HepG2 (cell line): ENCODE measurements around the gene SPACA4. TPM values are rescaled to one million over a fixed set of nuclear protein-coding genes. Genes with fewer than 3 reads are reported as not detected.

ENCODE experiments used
- ATAC-seq: fragments of 200-7000 bp; cut with Tn5 transposase; 3 replicates; pipeline ENCODE4 v1.9.1; 2020; ENCODE audit warnings: mild to moderate bottlenecking, moderate library complexity
- BruUV-seq: library from RNA; stranded (reverse); fragments of 400-500 nt; replicated peaks from 2 replicates; lab custom pipeline; 2021; lab: Mats Ljungman, UMichigan
- CTCF ChIA-PET: fragments of 300-600 bp; formaldehyde crosslinking; extraction: SDS; loops from one replicate; lab custom pipeline; 2021; ENCODE audit warnings: low total read pairs, inconsistent platforms, low intra/inter-chr PET ratio; lab: Yijun Ruan, JAX
- POLR2A ChIA-PET: fragments of 350-600 bp; sonication (Branson Sonifier 250); formaldehyde crosslinking; loops from one replicate; lab custom pipeline; 2020; ENCODE audit warnings: antibody characterized with exemption, inconsistent platforms; lab: Yijun Ruan, JAX
- DNase-seq: peaks from one replicate; pipeline ENCODE4 v3.0.0-alpha.2; 2015; ENCODE audit warnings: low spot score
- FAIRE-seq: peaks from 3 replicates; lab custom pipeline; 2011; peaks lifted over from hg19 to GRCh38; lab: Jason Lieb, UNC
- H2AFZ ChIP-seq: one replicate; pipeline ENCODE4 v1.6.1; 2011; ENCODE audit warnings: low read length, inconsistent platforms
- H3K27ac ChIP-seq: fragments of 300-600 bp; 3 replicates; pipeline ENCODE4 v1.8.0; 2011; ENCODE audit warnings: mixed run types, mild to moderate bottlenecking, mixed read lengths, low read length, inconsistent platforms; ENCODE audit not compliant: insufficient read depth; ENCODE audit errors: extremely low read length
- H3K27me3 ChIP-seq, 2 experiments: fragments of 200-600 bp in 1 of 2; 2 replicates in 1 of 2; 3 replicates in 1 of 2; pipeline versions ENCODE4 v1.6.0 to v1.8.0; 2011; ENCODE audit warnings: low read length in 2 of 2, mild to moderate bottlenecking in 2 of 2, moderate library complexity in 2 of 2, inconsistent platforms in 1 of 2; ENCODE audit not compliant: insufficient read depth in 2 of 2, control insufficient read depth in 1 of 2
- H3K36me3 ChIP-seq, 2 experiments: fragments of 200-600 bp in 1 of 2; replicated peaks in 1 of 2; 2 replicates in 1 of 2; 3 replicates in 1 of 2; pipeline versions ENCODE4 v1.5.1 to v1.8.0; 2011; ENCODE audit warnings: low read length in 2 of 2, inconsistent platforms in 1 of 2; ENCODE audit not compliant: insufficient read depth in 2 of 2, control insufficient read depth in 1 of 2
- H3K4me1 ChIP-seq: 2 replicates; pipeline ENCODE4 v1.5.1; 2012; ENCODE audit warnings: low read length, inconsistent platforms; ENCODE audit not compliant: insufficient read depth
- H3K4me2 ChIP-seq: 2 replicates; pipeline ENCODE4 v1.6.0; 2011; ENCODE audit warnings: low read depth, low read length, inconsistent platforms
- H3K4me3 ChIP-seq, 3 experiments: fragments of 200-600 bp in 1 of 3; sonication (generic), shearing (Covaris generic) in 1 of 3; replicated peaks in 1 of 3; 2 replicates each; pipeline ENCODE4 v1.5.1; 2011 to 2016; ENCODE audit warnings: low read length in 3 of 3, inconsistent platforms in 2 of 3, low read depth in 2 of 3, mild to moderate bottlenecking in 2 of 3, control low read depth in 1 of 3, mixed read lengths in 1 of 3; ENCODE audit not compliant: insufficient read depth in 1 of 3
- H3K79me2 ChIP-seq: one replicate; pipeline ENCODE4 v1.6.1; 2011; ENCODE audit warnings: low read length, inconsistent platforms; ENCODE audit not compliant: insufficient read depth
- H3K9ac ChIP-seq: 2 replicates; pipeline ENCODE4 v1.6.0; 2011; ENCODE audit warnings: mild to moderate bottlenecking, low read depth, low read length, inconsistent platforms; ENCODE audit not compliant: insufficient read depth
- H3K9me3 ChIP-seq: 2 replicates; pipeline ENCODE4 v1.5.1; 2012; ENCODE audit warnings: mild to moderate bottlenecking, low read length
- H4K20me1 ChIP-seq: 2 replicates; pipeline ENCODE4 v1.6.0; 2011; ENCODE audit warnings: inconsistent platforms, mild to moderate bottlenecking, low read length, moderate library complexity; ENCODE audit not compliant: insufficient read depth
- FOXJ3 ChIP-seq: sonication (generic); formaldehyde crosslinking; IDR thresholded peaks from 2 replicates; pipeline ENCODE4 v1.4.0; 2020; ENCODE audit warnings: missing genetic modification reagents, mild to moderate bottlenecking, borderline replicate concordance
- FOXO4 ChIP-seq: sonication (generic); formaldehyde crosslinking; conservative IDR thresholded peaks from 2 replicates; pipeline ENCODE4 v1.8.1; 2023; ENCODE audit warnings: missing genetic modification reagents
- HOMEZ ChIP-seq: IDR thresholded peaks from 2 replicates; pipeline ENCODE4 v1.6.1; 2016; ENCODE audit warnings: low read depth
- HOXA7 ChIP-seq: sonication (generic); formaldehyde crosslinking; IDR thresholded peaks from 2 replicates; pipeline ENCODE4 v1.8.1; 2022; ENCODE audit warnings: mild to moderate bottlenecking, missing genetic modification reagents, moderate library complexity
- KLF11 ChIP-seq: IDR thresholded peaks from 2 replicates; pipeline ENCODE4 v1.6.1; 2016; ENCODE audit warnings: missing compliant biosample characterization
- LCORL ChIP-seq, 2 experiments: fragments of 450-650 bp in 1 of 2; sonication (generic) in 1 of 2; formaldehyde crosslinking in 1 of 2; IDR thresholded peaks; 2 replicates each; pipeline versions ENCODE4 v1.5.0 to v1.6.1; 2017 to 2020; ENCODE audit warnings: antibody characterized with exemption in 1 of 2, missing genetic modification reagents in 1 of 2
- ZMAT5 ChIP-seq: sonication (generic); formaldehyde crosslinking; IDR thresholded peaks from 2 replicates; pipeline ENCODE4 v1.5.0; 2020; ENCODE audit warnings: mild to moderate bottlenecking, low read depth, missing genetic modification reagents, borderline replicate concordance
- ZNF138 ChIP-seq: sonication (generic); formaldehyde crosslinking; IDR thresholded peaks from 2 replicates; pipeline ENCODE4 v1.5.0; 2020; ENCODE audit warnings: mild to moderate bottlenecking, low read depth, missing genetic modification reagents
- ZNF431 ChIP-seq: sonication (generic); formaldehyde crosslinking; IDR thresholded peaks from 2 replicates; pipeline ENCODE4 v1.9.0; 2022; ENCODE audit warnings: missing genetic modification reagents, low read depth, mild to moderate bottlenecking, borderline replicate concordance
- ZNF790 ChIP-seq: sonication (generic); formaldehyde crosslinking; IDR thresholded peaks from 2 replicates; pipeline ENCODE4 v1.8.0; 2022; ENCODE audit warnings: missing genetic modification reagents, mild to moderate bottlenecking, borderline replicate concordance
- ZXDC ChIP-seq: sonication (generic); formaldehyde crosslinking; IDR thresholded peaks from 2 replicates; pipeline ENCODE4 v1.5.0; 2020; ENCODE audit warnings: mild to moderate bottlenecking, missing genetic modification reagents
- WGBS: methylation state at CpG from one replicate; pipeline ENCODE4 v1.1.6; 2017; ENCODE audit warnings: low lambda C conversion rate; 5-methylcytosine and 5-hydroxymethylcytosine counted together
- in situ Hi-C: cut with HindIII; loops from 2 replicates; pipeline ENCODE4 v1.10.0; 2017; ENCODE audit warnings: low pct_unique_long_range_greater_than_20kb; ENCODE audit not compliant: extremely low pct_ligation_motif_present
- intact Hi-C: fragments of 100-400 bp; cut with micrococcal nuclease; formaldehyde crosslinking; loops from one replicate; pipeline ENCODE4 v1.10.0; 2022; ENCODE audit not compliant: unreplicated experiment
- polyA plus RNA-seq, 8 experiments: library from polyadenylated mRNA; depleted of rRNA in 3 of 8; stranded (reverse) in 7 of 8; unstranded in 1 of 8; fragments of >200 nt; fragmentation: Illumina TruSeq in 4 of 8; extraction: Trizol in 4 of 8; gene quantifications; 2 replicates each; pipeline versions ENCODE4 v1.2.1 to v1.2.3, GENCODE V29; 2011 to 2016; ENCODE audit warnings: low read depth in 4 of 8, missing spikeins in 1 of 8, mixed read lengths in 1 of 8; ENCODE audit not compliant: insufficient read depth in 1 of 8
- total RNA-seq, 5 experiments: library from RNA; depleted of rRNA; stranded (reverse); fragments of >200 nt; fragmentation: Illumina TruSeq; extraction: Trizol; gene quantifications; 2 replicates each; pipeline ENCODE4 v1.2.3, GENCODE V29; 2016; ENCODE audit warnings: low read depth in 1 of 5

Gene SPACA4
- total and polyA plus RNA-seq, 2 of the 13 experiments (the other 11 are each of a cell fraction or from before 2014, with no cell fraction given) = not detected

- no peak for TF ChIP-seq FOXO4 (CRISPR knock-in tag)
- peak; percentile 84 for TF ChIP-seq ZNF431
- no peak for TF ChIP-seq LCORL (IDR thresholded peaks at IDR 0.05)
- no peak for TF ChIP-seq LCORL (CRISPR knock-in tag; IDR thresholded peaks at IDR 0.05)
- TF ChIP-seq, all 625 proteins: peak for 283
These were observed 31.0 kb downstream of the SPACA4 start (continued) for GRCh38 chr19:48637449-48637947.

- 13% methylated on average over 27 of the region's 29 CpGs for WGBS
- peak overlapping the region in 2 of 3 experiments; percentile 15 to 50; a peak in 4 of 6 replicates for H3K4me3 ChIP-seq
- H3K79me2 ChIP-seq = no peaks in the 10 kb centered on the region
- H3K36me3 ChIP-seq = no peaks in the 10 kb centered on the region
- peak overlapping the region; percentile 64 for H3K27ac ChIP-seq
- intact Hi-C loops = no loop called here
- H2AFZ ChIP-seq = no peak overlapping the region
- H3K9ac ChIP-seq = peak overlapping the region; percentile 23; the same call in 1 of the 2 replicates
- H3K4me2 ChIP-seq = peak overlapping the region; percentile 96
- no peaks in the 10 kb centered on the region for H4K20me1 ChIP-seq
- peaks cover 63% of the 10 kb centered on the region for H3K4me1 ChIP-seq
- in situ Hi-C loops = no loop called here
- ATAC-seq (peak; percentile 9), FAIRE-seq (peak; percentile 68), DNase-seq (peak; percentile 75)
- ChIA-PET POLR2A (interaction anchor here (0.6 to 2.0 kb wide), 4 partner anchors 11 to 306 kb away, joined by 3 to 12 read pairs (median 4); partner anchors contain the start of genes RPL18 and SPHK2), CTCF (interaction anchor here (0.6 to 0.9 kb wide), 2 partner anchors 8 to 22 kb away, joined by 3 read pairs; partner anchors contain the start of gene CA11)
- H3K27me3 ChIP-seq = peaks cover 0 to 8% of the 10 kb centered on the region in 2 experiments; a peak in 3 of 5 replicates
- no TSS peak for BruUV-seq
- H3K9me3 ChIP-seq = no peaks in the 10 kb centered on the region
- no peak for TF ChIP-seq FOXJ3 (CRISPR knock-in tag)
- no peak for TF ChIP-seq HOXA7 (CRISPR knock-in tag)
- TF ChIP-seq ZXDC = no peak
- 0 out of 2 replicates have a peak, but pooled peaks have one; percentile 70 for TF ChIP-seq ZNF790 (CRISPR knock-in tag)
- no peak for TF ChIP-seq ZMAT5 (CRISPR knock-in tag)
- TF ChIP-seq ZNF138 (CRISPR knock-in tag) = no peak
- TF ChIP-seq KLF11 = no peak
- TF ChIP-seq HOMEZ (CRISPR knock-in tag) = no peak
These were observed 31.6 kb downstream of the SPACA4 start for GRCh38 chr19:48637948-48638830.
